GM19372 (cell line): ENCODE measurements around the gene KRTAP5-7.
"Not testable (repeated sequence)": the region's sequence is repeated elsewhere in the genome, so short reads cannot be mapped to it uniquely, and the experiment has no call there.

Experiments
- ATAC-seq: cut with Tn5 transposase; IDR thresholded peaks from one replicate; pipeline ENCODE4 v1.9.1; 2021; ENCODE audit warnings: mild to moderate bottlenecking, low read depth, moderate library complexity; ENCODE audit not compliant: unreplicated experiment

The KRTAP5-7 gene, protein sequence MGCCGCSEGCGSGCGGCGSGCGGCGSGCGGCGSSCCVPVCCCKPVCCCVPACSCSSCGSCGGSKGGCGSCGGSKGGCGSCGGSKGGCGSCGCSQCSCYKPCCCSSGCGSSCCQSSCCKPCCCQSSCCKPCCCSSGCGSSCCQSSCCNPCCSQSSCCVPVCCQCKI

DNA sequence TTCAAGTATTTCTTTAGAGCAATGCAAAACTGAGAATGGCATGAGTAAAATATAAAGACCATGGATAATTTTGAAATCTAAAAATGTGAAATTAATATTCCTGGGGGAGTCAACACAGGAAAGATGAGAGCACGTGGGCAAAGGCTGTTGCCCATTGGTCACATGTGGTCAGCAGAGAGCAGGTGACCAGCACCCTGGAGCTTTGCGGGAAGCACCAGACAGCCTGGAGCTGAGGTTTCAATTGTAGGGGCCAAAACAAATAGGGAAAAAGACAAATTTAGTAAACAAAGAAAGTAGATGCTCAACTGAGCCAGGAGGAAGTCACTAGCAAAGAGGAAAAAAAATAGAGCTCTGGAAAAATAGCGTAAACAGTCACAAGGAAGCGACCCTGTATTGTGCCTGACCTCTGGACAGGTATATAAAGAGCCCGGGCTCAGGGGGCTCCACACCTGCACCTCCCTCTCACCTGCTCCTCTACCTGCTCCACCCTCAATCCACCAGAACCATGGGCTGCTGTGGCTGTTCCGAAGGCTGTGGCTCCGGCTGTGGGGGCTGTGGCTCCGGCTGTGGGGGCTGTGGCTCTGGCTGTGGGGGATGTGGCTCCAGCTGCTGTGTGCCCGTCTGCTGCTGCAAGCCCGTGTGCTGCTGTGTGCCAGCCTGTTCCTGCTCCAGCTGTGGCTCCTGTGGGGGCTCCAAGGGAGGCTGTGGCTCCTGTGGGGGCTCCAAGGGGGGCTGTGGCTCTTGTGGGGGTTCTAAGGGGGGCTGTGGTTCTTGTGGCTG is at the start of gene KRTAP5-7:
Gene KRTAP5-7, plus strand, starts transcription at position 472 of the 780 bp plus-strand sequence. Its CDS starts 34 bp downstream, at position 506.
- not testable (repeated sequence) for ATAC-seq

DNA sequence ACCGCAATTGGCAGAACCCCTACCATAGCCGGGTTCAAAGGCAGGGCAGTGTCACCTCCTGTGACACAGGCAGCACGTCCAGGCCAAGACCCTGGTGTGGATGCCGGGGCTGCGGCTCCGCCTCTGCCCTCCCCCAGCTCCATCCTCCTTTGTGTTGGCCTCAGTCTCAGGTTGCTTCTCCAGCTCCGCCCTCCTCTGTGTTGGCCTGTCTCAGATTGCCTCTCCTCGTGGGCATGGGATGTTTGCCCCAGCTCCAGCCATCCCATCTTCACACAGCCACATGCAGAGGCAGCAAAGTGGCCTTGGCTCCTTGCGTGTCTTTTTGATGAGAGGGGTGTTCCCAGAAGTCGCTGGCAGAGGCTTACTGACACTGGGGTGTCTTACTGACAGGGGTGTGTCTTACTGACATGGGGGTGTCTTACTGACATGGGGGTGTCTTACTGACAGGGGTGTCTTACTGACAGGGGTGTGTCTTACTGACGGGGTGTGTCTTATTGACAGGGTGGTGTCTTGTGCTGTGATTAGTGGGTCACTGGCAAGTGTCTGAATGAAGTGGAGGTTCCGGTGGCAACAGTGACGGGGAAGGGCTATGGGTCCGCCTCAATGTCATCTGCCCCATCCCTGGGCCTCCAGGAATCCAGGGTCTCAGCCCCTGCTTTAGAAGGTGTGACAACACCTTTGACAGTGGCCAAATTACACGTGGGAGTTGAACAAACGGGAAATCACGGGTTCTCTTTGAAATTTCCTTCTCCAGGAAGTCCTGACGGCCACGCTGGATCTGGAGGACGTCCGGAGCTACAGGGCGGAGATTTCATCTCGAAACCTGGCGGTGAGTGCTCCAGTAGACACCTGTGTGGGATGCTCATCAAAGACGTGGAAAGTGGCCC is 49.2 kb upstream of the KRTAP5-7 start:
- no peak for ATAC-seq

DNA sequence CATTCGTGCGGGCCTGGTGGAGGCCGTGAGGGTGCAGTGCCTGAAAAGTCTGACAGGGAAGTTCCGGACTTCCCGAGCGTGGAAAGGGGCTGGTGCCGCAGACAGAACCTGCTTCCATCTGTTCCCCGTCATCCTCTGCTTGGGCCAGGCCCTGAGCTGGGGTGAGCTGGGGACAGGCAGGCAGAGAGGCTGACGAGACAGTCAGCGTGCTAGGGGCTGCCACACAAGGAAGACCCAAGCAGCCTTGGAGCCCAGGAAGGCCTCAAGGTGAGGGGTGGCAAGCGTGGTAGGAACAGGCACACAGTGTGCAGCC is 48.6 kb upstream of the KRTAP5-7 start:
- no peak for ATAC-seq

DNA sequence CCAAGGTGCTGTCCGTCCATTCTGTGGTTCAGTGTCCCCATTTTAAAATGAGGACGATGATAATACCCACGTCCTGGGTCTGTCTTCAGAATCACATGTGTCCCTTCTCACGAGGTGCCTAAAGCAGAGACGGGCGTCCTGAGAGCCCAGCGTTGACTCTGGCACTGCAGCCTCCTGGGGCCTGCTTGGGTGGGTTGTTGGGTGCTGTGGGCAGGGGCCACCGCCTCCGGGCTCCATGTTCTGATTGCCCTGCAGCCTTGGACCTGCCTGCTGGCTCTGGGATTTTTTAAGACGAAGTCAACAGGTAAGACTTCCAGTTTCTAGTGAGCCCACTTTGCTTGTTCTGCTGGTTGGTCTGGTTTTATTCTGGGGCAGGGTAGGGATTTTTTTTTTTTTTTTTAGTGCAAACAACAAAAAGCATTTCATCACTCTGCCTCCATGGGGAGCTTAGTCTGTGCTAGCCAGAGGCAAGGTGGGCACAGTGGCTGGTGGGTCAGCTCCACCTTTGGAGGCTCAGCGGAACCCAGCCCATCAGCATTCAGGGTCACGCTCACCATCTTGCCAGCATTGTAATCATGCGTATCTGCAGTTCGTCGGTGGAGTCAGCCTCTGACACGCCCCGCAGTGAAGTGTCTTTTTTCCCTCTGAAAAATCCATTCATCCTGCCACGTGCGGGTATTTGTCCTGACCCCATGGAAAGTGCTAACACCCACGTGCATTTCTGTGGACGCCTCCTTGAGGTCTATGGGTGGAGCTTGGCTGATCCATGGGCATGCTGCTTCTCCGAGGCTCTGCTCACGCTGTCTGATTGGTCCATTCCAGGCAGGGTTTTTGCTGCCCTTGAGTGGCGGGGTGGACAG is 45.7 kb upstream of the KRTAP5-7 start:
- no peak for ATAC-seq

DNA sequence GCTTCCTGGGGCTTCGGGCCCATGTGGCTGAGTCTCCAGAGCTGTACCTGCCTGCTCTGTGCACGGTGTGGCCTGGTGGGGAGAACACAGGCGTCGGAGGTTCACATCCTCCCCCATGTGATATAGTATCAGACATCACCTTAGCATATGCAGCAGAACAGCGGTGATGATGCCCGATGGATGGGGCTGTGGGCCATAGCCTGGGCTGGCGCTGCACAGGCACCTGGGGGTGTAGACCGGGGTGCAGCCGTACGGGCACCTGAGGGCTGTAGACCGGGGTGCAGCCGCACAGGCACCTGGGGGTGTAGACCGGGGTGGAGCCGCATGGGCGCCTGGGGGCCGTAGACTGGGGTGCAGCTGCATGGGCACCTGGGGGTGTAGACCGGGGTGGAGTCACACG is 44.9 kb upstream of the KRTAP5-7 start:
- ATAC-seq = no peak

DNA sequence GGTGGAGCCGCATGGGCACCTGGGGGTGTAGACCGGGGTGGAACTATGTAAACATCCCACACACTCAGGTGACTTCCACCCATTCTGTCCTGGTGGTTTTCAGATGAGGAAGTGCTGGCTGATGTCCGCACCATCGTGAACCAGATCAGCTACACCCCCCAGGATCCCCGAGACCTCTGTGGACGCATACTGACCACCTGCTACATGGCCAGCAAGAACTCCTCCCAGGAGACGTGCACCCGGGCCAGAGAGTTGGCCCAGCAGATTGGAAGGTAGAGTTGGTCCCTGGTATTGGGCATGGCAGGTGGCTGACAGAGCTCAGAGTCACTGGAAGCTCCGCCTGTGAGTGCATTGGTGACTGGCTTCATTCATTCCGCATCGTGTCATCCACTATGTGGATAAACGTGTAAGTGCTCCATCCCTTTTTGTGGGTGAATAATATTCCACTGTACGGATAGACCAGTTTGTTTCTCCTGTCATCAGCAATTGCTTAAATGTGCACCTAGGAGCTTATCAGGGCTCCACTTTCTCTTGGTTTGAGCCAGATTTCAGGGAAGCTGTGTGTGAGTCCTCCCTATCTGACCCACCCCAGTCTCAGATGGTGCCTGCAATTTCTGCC is 44.2 kb upstream of the KRTAP5-7 start:
- ATAC-seq = no peak

DNA sequence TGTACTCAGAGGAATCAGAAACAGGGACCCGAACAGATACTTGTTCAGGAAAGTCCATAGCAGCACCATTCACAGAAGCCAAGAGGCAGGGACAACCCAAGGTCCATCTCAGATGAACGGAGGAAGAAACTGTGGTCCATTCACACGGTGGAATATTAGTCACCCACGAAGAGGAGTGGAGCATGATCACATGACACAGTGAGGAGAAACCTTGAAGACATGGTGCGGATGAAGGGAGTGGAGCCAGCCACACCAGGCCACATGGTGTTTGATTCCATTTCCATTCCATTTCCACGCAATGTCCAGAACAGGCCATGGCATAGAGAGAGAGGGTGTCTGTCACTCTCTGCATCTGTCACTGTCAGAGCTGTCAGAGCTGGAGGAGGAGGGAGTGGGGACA is 43.4 kb upstream of the KRTAP5-7 start:
- ATAC-seq = no peak

DNA sequence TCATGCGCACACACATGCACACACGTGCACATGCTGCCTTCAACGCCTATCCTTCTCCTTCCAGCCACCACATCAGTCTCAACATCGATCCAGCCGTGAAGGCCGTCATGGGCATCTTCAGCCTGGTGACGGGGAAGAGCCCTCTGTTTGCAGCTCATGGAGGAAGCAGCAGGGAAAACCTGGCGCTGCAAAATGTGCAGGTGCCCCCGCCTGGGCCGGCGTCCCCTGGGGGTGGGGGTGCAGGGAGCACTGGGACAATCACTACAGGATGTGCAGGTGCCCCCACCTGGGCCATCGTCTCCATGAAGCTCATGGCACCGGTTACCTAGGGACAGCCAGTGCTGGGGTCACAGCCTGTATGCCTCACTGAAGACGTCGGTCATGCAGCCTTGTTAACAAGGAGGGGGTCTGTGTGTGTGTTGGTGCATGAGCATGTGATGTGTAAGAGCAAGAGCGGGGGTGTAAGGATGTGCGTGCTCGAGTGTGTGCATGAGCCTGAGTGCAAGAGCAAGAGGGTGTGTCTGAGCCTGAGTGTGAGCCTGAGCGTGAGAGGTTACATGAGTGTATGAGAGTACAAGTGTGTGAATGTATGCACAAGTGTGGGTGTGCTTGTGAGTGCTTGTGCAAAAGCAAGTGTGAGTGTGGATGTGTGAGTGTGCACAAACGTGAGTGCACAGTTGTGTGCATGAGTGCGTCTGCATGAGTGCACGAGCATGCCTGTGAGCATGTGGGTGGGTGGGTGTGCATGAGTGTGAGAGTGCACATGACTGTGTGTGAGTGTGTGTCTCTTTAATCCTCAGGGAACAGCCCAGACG is 42.6 kb upstream of the KRTAP5-7 start:
- no peak for ATAC-seq

DNA sequence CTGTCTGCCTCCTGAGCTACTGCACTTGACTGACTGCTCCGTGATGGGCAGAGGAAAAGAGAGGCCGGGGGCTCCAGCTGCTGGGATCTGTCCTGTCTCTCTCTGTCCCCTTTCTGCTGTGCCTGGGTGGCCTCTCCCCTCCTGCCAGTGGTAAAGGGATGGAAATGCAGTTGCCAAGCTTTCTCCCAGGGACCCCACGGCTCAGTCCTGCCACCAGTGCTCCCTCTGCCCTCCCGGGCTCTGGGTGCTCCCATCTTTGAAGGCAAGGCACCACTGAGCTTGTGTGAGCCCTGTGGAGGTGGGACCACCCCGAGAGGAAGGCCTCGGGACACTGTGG is 42.0 kb upstream of the KRTAP5-7 start:
- ATAC-seq = no peak

DNA sequence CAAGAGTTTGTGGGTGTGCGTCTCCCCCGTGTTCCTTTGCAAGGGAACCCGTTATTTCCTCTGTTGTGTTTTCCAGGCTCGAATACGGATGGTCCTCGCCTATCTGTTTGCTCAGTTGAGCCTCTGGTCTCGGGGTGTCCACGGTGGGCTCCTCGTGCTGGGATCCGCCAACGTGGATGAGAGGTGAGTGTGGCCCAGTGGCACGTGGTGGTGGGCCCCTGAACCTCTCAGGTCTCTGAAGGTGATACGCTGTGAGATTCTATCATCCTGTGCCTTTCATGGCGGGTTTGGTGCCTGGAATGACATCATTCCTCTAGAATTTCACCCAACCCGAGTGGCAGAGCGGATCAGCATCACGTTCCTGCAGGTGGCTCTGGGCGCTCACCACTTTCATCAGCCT is 41.6 kb upstream of the KRTAP5-7 start:
- no peak for ATAC-seq

DNA sequence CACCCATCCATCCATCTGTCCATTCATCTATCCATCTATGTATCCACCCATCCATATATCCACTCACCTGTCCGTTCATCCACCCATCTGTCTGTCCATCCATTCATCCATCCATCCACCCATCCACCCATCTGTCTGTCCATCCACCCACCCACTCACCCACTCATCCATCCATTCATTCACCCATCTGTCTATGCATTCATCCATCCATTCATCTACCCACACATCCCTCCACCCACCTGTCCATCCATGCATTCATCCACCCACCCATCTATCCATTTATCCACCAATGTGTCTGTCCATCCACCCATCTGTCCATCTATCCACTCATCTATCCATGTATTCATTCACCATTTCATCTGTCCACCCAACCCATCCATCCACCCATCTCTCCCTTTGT is 40.7 kb upstream of the KRTAP5-7 start:
- ATAC-seq = no peak

DNA sequence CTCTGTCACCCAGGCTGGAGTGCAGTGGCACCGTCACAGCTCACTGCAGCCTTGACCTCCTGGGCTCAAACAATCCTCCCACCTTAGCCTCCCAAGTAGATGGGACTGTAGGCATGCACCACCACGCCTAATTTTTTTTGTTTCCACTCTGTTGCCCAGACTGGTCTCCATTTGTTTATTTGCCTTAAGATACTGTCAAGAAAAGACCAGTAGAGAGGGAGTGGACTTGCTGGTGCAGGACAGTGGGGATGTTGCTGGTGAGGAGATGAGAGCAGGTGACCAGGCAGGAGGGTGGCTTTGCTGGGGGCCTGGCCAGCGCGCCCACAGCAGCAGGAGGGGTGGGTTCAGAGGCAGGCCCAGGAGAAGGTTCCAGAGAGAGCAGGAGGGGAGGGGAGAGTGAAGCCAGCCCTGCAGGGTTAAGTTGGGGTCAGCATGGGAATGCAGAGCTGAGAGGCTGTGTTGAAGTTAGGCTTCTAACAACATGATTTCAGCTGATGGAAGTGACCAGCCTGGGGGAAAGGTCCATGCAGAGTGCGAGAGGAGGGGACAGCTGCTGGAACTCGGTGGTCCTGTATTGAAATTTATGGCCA is 38.3 kb upstream of the KRTAP5-7 start:
- ATAC-seq = no peak

DNA sequence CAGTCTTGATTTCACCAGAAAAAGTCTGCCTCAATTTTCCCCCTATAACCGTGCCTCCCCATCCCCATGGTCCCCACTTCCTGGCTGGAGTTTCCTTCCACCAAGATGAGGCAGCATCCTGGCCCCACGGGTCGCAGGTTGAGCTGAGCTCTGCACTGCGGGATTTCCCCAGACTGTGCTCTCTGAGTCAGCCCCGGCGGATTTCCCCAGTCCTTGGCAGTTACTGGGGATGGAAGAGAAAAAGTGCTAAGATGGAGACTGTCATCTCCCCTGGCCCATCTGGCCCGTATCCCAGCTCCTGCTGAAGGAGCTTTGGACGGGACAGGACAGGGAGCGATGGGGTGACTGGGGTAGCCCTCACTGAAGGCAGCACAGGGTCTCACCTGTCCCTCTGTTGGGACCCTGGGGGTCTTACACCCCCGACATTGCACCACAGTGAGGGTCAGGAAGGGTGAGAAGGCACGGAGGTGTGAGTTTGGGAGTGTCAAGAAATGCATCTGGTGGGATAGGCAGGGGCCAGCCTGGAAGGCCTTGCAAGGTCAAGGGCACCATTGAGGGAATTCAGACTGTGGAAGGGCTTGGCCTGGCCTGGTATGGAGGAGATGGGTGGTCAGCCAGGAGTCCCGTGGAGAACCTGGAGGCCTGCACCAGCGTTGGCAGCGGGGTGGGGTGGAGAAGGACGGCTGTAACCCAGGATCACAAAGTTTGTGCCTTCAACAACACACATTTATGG is 37.6 kb upstream of the KRTAP5-7 start:
- no peak for ATAC-seq

DNA sequence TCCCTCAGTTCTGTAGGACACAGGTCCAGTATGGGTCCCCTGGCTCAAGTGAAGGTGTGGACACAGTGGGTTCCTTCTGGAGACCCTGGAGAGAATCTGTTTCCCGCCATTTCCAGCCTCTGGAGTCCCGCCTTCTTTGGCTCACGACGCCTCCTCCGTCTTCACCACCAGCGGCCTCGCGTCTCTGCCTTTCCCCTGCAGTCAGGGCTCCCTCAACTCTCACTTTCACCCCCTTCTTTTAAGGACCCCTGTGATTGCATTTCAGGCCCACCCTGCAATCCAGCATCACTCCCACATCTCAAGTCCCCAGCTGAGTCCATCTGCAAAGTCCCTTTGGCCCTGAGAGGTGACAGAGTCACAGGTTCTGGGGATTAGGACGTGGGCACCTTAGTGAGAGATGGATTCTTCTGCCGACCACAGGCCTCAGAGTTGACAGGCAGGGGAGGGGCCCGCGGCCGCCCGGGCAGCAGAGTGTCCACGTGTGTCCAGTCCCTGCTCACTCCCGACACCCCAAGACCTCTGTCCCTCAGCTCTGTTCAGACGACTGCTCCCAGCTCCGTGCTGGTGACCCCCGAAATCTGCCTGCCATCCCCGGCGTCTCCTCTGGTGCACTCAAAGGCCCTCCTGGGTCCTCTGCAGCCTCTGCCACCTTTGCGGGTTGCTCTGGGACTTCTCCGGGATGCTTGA is 36.9 kb upstream of the KRTAP5-7 start:
- no peak for ATAC-seq

DNA sequence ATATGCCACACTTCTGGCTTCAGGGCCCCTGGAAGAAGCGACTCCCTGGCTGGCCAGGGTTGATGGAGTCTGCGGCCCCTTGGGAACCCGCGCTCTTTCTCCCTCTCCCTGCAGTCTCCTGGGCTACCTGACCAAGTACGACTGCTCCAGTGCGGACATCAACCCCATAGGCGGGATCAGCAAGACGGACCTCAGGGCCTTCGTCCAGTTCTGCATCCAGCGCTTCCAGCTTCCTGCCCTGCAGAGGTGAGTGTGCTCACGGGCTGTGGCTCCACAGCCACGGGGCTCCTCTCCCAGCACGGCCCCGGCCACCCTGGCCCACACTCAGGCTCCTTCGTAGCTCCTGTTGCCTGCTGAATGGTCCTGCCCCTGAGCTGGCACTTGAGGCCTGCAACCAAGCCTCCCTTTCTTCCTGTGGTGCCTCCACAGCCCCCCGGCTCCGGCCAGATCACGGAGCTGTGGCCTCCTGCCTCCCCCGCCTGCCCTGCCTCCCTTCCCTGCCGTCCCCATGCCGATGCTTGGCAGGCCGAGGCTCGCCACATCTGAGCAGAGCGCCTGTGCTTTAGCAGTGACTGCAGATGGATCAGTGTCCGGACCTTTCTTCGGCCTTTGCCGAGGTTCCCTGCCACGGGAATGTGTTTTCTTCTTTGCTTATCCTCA is 36.2 kb upstream of the KRTAP5-7 start:
- no peak for ATAC-seq

DNA sequence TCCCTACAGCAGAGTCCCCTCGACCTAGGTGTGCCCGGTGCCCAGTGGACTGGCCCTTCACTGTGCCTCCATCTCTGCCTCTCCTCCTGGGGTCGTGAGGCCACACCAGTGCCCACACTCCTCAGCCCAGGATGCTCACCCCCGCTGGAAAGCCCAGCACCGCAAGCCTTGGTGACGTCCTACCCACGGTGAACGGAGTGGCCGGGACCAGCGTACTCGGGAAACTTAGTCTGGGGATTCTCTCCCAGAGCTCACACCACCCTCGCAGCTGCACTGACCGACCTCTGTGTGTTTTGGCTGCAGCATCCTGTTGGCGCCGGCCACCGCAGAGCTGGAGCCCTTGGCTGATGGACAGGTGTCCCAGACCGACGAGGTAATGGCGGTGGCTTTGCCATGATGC is 35.5 kb upstream of the KRTAP5-7 start:
- no peak for ATAC-seq

DNA sequence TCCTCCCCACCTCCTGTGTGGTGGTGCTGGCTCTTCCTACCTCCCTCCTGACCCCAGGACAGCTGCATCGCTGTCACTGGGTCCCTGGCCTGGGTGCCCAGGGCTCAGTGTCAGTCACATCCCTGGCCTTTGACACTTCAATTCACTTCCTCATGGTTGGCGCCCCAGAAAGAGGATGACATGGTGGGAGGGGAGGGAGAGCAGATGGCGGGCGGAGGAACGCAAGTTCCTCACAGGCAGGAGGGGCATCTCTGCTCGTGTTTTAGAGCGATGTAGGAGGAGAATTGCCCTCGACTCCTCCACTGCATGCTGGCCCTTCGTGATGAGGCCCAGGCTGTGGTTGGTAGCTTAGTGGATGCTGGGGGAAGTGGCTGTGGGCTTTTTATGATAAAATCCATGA is 35.1 kb upstream of the KRTAP5-7 start:
- no peak for ATAC-seq
